Left hindlimb (tissue), 1 donor: Measurements from ENCODE around the gene IQSEC1.

Experiments used
- DNase-seq: peaks from one replicate; pipeline ENCODE4 v3.0.0-alpha.2; 2018

The IQSEC1 gene

DNA sequence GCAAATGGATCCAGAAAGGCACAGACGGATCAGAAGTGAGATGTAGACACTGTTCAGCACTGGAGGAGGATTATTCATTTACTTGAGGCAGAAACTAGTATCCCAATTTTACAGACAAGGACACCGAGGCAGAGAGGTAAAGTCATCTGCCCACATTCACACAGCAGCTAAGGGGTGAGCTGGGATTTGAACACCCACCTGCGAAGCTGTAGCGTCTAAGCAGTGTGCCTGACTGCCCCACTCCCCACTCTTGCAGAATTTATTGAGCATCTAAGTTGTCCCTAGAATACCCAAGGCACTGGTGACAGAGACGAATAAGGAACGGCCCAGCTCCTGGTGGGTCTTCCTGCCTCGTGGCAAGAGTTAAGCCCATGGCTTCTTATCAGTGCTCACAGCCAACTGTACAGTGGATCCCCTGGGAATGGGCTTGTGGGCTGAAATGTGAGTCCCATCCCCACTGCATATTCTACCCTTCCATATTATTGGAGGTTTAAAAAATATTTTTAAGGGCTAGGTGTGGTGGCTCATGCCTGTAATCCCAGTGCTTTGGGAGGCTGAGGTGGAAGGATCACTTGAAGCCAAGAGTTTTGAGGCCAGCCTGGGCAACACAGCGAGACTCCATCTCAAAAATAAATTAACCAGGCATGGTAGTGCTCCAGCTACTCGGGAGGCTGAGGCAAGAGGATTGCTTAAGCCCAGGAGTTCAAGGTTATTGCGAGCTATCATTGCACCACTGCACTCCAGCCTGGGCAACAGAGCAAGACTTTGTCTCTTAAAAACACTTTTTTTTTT, 77.6 kb downstream of the IQSEC1 start:
- no peak for DNase-seq

DNA sequence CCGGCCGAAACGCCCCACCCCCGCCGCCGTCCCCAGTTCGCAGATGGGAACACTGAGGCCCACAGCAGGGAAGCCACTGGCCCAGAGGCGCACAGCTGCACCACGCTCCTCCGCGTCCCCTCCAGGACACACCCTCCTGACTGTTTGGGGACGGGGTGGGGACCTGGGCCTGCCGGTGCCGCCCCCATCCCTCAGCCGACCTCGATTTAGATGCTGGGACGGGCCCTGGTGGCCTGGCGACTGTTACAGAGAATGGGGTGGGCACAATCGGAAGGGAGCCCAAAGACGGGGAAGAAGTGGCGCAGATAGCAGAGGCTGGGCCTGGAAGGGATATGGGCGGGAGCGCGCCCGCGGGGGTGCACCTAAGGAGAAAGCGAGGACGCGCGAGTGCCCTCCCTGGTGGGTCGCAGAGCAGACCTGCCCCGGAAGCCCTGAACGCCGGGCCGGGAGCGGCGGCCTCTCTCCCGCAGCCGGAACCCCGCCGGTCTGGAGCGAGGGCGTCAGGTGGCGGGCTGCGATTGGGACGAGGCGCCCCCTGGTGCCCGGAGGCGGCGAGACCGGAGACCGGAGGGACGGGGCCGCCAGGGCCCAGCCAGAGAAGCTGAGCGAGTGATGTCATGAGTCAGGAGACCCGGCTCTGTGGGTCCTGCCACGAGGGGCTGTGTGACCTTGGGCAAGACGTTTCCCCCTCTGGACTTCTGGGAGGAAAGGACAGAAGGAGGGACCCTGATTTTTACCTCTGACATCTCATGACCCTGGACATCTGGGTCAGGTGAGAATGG, 78.4 kb downstream of the IQSEC1 start:
- peak; percentile 86 for DNase-seq

DNA sequence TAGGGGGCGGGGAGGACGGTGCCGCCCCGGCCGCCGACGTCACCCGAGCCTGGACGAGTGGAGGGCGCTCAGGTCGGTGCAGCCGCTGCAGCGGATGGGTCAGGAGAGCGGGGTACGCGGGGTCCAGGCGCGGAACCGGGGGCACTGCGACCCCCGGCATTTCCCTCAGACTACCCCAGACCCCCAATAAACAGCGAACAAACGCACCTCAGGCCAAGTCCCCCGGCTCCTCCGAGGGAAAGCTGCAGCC, 78.9 kb downstream of the IQSEC1 start:
- DNase-seq = no peak

DNA sequence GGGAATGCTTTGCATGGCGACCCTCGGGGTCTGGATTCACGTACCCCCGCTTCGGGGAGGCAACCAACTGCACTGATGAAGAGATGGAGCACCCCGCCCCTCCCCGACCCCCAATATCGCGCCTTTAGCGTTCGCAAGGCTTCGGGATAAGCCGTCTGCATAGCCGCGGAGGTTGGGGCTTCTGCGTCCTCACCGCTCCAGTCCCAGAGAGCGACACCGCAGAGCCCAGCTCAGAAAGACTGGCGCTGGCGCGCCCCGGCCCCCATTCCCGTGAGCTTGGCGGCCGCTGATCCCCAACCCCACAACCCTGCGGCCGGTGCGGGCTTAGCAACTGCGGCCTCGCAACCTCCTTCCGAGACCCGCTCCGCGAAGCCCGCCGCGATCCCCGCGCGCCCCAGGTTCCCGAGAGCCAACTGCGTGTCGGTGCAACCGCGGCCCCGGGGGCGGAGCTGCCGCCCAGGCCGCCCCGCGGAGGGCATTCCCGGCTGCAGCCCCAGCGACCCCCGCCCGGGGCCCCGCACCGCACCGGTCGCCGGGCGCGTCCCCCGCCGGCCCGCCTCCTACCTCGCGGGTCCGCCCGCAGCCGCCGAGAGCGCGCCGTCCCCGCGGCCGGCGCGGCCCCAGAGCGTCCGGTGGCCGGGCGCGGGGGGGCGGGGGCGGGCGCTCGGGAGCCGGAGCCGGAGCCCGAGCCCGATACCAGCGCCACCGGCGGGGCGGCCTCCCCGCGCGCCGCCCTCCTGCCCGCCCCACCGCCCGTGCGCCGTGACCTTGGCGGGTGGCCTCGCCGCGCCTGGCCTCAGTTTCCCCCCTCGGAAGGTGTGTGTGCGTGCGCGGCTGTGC, 79.5 kb downstream of the IQSEC1 start:
- no peak for DNase-seq

DNA sequence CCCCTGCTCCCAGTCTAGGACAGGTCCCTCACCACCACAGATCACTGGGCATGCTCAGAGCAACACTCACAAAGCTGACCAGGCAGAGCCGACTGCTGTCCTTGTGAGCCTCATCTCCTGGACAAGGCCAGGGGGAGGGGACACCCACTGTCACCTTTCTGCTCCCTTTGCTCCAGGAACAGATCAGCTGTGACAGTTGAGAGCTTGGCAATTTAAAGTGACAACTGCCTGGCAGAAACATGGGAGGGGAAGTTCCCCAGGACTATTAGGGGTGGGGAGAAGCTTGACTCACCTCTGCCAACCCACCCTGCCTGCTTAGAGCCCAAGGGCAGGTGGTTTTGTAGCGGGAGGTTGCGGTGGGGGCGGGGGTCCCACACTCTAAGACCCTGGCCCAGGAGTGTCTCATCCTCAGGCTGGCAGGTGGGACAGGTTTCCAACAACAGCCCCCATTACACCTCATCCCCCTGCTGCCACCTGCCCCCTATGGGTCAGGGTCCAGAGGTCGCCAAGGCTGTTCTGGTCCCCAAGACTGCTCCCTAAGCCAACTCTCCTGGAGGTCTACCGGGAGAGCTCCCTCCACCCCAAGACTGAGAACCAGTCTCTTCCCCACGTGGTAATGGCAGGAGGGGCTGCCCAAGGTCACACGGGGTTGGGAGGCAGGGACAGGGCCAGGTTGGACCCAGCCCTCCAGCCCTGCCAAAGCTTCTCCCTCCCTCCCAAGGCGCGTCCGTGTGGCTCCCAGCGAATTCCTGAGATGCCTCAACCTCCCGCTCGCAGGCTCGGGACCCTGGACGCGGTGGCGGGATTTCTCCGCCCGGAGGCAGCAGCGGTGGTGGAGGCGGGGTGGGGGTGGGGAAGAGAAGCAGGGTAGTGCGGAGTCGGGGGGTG, 80.4 kb downstream of the IQSEC1 start:
- no peak for DNase-seq

DNA sequence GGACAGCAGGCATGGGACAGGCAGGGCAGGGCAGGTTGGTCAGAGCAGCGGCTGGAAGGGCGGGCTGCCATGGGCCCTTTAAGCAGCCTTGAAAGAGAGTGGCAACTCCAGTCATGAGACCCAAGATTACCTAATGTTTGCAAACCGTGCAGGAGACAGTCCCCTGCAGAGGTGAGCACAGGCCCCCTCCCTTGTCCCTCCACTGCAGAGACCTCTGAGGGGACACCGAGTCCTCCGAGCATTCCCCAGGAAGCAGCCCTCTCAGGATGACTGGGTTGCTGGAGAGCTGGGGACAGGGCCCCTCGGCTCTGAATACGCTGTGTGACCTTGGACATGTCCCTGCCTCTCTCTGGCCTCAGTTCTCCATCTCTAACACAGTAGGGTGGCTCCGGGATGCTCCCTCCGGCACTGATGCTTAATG, 81.4 kb downstream of the IQSEC1 start:
- DNase-seq = no peak

DNA sequence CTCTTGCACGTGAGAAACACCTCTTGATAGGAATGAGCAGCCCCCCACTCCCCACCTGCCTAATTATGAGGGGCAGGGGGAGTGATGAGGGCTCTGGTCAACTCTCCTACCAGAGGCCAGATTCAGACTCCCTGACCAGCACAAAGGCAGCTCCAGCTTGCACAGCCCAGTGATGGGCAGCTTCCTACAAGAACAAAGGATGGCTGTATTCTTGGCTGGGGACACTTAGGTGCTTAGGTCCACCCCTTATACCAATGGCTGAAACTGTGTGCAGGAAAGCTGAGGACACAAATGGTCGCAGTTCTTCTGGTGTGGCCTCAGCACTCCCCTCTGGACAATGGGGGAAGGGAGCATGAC, 81.8 kb downstream of the IQSEC1 start:
- no peak for DNase-seq

DNA sequence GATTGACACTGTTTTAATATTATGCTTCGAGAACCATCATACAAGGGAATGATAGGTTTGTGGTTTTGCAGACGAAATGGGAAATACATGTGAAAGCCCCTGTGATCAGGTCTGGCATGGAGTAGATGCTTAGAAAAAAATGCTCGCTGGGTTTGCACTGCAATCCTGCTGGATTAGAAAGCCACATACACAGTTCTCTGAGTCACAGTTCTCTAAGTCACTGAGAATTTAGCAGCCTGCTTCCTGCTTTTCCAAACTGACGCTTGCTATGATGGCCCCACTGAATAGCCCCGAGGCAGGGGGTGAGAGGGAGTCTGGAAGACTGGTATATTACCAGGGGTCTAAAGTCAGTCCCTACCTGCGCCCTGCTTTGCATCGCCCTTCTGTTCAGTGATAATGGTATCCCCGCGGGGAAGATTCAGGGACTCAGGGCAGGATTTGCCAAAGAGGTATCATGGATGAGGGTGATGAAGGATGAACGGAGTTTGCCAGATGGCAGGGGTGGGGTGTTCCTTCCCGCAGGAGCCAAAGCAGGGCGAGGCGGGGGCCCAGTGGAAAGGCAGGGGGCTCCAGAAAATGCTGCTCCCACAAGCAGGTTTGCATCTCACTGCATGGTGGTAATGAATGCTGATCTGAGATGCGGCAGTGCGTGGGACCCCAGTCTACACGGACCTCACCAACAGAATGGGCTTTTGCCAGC, 82.3 kb downstream of the IQSEC1 start:
- DNase-seq = no peak

DNA sequence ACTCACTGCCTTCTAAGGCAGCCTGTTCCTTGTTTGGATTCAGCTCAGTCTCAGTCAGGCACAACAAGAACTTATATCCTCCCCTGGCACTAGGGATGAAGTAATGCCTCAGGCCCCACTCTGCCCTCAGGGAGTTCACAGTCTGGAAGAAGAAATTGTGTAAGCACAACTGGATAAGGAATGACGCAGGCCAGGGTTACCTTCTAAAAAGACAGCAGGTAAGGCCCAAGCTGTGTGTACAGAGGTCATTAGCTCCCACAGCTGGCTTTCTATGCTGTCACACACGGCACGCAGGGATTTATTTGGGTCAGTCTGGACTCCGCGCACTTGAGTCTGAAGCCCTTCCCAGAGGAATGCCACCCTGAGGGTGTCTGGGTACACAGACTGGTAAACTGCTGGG, 82.9 kb downstream of the IQSEC1 start:
- DNase-seq = no peak

DNA sequence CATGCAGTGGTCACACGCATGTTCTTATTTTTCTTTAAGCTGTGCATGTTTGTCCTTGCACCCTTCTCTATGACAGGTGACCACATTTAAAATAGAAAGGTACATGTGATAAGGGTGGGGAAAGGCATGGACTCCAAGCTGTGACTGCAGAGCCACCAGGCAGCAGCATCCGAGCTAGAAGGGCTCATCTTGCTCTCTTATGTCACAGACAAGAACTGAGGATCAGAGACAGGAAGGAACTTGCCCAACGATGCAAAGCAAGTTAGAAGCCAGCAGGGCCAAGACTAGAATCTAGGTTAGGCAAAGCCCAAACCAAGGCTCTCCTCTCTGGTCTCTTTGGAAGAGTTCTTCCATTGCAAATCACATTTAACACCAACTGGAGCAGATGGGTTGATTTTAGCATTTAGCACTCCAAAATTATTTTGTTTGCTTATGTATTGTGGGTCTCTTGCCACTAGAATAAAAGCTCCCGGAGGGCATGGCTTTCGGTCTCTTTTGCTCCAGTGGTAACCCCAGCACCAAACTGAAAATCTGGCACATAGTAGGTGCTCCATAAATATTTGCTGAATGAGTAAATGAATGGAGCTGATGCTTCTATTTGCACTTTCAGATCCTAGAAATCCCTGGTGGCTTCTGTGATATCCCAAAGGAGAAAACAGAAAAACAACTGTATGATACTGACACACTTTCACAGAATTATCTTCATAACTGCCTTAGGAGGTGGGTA, 84.3 kb downstream of the IQSEC1 start:
- DNase-seq = no peak

DNA sequence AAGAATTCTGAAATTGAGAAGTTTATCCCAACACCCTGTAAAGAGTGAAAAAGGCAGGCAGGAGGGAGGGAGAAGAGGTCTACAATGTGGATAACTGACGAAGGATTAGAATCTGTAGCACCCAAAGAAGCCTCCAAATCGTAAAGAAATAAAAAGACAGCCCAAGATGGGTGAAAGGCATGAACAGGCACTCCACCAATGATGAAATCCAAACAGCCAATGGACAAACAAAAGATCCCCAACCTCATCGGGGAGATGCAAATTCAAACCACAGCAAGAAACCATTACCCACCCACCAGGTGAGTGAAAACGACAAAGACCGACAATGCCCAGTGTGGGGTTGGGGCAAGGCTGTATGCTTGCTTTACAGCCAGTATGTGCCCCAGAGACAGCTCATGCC, 85.6 kb downstream of the IQSEC1 start:
- DNase-seq = no peak

DNA sequence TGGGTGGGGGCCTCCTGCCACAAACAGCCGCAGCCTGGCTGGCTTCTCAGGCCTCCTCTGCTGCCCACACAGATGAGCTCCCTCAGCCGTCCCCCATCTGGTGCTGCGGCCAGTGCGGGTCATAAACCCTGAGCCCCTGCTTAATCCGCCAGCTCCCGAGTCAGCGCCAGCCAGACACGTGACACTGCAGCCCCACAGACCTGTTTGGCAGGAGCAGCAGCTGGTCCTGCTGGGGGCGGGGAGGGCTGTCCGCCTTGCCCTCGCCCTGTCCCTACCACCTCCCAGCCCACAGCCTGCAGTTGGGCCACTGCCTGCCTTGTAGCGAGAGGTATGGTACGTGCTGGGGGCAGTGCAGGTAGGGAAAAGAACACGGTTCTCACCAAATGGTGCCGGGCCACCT, 86.2 kb downstream of the IQSEC1 start:
- DNase-seq = no peak

DNA sequence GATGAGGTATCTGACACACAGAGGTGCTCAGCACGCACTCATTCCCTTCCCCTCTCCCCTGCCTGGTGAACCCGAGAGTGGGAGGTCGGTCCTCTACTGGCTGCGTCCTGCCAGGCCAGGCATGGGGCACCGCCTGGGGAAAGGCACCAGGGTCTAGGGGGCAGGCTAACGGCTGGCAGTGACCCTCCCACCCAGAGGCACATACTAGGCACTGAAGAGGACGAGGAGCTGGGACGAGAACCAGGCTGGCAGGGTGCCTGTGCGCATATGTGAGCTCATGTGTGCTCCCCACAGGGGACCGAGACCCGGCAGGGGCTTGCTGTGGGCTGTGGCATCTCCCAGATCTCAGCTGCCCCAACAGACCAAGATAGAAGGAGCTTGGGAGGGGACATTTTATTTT, 86.7 kb downstream of the IQSEC1 start:
- DNase-seq = no peak

DNA sequence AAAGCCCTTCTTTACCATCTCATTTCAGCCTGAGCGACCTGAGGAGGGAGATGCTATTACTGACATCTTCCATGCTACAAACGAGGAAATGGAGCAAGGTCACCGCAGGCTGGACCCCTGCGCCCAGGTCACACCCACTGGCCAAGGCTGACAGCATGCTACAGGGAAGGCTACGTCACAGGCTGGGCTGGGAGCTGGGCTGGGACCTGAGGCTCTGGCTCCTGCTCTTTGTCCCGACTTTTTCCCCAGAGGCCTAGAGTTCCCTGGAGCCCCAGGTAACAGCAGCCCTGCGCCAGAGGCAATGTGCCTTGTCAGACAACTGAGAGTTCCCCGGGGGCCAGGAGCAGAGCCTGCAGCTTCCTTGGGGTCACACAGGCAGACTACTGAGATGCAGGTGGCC, 87.2 kb downstream of the IQSEC1 start:
- no peak for DNase-seq

DNA sequence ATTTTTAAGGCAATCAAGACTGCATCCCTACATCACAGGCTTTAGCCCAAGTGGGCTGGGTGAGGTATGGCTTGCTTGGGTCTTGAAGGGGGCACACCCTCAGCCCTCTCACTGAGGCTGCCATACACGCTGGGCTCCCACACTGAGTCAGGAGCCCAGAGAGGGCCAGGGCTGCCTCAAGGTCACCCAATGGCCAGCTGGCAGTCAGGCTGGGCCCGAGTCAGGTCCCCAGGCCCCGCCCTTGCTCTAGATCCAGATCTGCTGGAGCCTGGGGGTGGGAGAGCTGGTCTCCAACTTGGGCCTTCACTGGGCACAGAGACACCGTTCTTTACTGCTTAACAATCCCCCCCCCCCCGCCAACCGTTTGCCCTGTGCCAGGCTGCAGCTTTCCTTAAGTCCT, 88.1 kb downstream of the IQSEC1 start:
- no peak for DNase-seq

DNA sequence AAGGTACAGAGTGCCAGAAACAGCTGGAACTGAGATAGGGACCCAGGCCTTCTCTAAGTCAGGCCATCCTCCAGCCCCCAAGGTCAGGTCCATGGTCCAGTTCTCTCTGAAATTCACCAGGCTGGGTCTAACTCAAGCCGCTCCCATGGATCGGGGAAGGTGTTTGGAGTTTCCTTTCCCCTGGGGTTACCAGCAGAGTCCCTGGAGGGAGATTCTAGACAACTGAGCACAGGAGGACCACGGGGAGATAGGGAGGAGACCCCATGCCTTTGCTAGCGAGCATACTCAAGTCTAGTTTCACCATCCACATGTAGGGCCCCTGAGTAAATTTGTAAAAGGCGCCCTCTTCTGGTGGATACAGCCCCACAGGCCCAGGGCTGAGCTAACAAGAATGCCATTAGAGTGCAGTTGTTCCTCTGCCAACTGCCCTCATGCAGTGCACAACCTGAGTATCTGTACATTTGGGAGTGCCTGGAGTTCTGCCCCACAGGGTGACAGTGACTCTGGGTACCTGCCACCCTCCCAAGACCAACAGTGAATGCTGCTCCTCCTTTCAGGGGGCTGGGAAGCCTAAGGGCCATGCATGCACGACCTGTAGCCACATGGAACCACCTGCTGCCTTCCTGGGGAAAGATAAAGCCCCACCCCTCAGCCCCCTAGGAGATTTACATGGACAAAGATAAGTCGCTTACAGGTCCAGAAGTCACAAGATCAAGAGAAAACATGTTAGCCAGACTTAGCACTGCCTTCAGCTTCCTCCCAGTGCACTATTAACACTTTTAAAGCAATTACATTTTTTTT, 89.0 kb downstream of the IQSEC1 start:
- DNase-seq = peak; percentile 74

DNA sequence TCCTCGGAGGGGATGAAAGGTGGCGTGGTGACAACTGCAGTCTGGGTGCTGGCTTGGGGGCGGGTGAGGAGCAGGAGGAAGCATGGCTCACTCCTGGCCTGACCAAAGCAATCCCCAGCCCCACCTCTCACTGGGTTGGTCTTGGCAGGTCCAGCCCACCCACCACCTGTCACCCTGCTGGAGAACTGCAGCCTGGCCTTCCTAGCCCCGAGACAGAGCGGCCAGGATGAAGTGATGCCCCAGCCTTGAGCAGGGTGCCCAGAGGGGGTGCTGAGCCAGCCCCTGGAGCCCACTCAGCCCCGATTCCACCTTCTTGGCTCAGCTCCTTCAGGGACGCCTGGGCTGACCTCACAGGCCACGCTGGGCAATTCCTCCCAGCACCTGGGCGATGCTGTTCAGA, 89.9 kb downstream of the IQSEC1 start:
- no peak for DNase-seq

DNA sequence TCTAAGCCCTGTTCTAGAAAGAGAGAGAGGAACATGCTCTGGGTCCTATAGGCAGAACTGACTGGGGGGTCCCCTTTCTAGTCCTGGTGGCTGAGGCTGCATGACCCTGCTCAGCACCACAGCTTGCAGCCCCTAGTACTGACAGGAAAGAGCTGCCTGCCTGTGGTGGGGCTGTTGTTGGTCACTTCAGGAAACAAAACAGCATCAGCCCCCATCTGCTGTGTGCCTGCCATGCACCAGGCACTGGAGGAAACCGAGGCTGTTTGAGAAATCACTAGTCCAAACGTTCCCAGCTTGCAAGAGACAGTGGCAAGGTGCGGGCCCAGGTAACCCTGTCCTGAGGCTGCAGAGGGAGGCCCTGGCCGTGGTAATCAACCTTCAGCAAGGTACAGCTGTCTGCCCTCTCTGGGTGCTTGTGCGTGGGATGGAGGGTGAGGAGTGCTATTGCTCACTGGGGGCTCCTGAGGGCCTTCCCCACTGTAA, 90.6 kb downstream of the IQSEC1 start:
- no peak for DNase-seq

DNA sequence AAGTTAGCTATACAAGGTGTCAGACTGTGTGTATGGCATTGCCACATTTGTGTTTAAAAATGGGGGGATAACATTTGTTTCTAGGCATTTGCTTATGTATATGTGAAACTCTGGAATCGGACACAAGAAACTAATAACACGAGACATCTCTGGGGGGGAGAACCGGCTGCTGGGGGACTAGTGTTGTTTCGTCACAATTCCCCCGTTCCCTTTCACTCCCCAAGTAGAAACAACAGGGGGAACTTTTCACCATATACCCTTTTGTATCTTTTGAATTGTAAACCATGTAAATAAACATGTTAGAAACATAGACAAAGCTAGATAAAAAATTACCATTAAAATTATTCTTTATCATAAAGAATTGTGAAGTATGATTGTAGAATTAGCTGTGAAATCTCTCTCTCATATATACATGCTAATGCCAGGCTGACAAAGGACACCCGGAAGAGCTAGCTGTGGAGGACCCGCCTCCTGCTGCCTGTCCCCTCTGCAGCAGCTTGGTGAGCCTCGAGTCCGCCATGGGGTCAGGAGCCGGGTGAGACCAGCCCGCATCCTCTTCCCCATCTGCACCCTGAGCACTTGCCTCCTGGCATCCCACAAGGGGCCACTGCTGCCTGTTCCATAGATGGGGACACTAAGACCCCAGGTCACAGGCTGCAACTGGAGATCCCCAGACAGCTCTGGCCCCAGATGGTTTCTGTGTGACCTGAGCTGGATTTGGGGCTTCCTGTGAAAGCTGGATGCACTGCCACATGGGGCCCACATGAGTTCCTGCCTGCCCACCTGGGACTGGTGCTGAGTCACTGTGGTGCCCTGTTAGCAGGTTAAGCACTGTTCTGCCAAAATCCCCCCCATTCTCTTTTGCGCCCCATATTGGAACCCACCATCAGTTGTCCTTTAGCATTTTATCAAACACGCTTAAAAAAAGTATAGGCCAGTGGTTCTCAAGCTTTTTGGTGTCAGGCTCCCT, 91.6 kb downstream of the IQSEC1 start:
- no peak for DNase-seq
